Rectal smooth muscle tissue (tissue), 1 donor: ENCODE results near the gene CHN2.

ENCODE experiments used
- H3K27ac ChIP-seq: one replicate; pipeline ENCODE4 v1.7.0; 2013; ENCODE audit warnings: low read depth, low read length, inconsistent platforms
- H3K27me3 ChIP-seq: one replicate; pipeline ENCODE4 v1.7.0; 2013; ENCODE audit warnings: low read length; ENCODE audit not compliant: control insufficient read depth, insufficient read depth
- H3K36me3 ChIP-seq: one replicate; pipeline ENCODE4 v1.7.0; 2013; ENCODE audit warnings: low read length; ENCODE audit not compliant: control insufficient read depth, insufficient read depth
- H3K4me1 ChIP-seq: one replicate; pipeline ENCODE4 v1.7.0; 2013; ENCODE audit warnings: low read length; ENCODE audit not compliant: control insufficient read depth, insufficient read depth
- H3K4me3 ChIP-seq: one replicate; pipeline ENCODE4 v1.7.0; 2013; ENCODE audit warnings: low read length
- H3K9ac ChIP-seq: one replicate; pipeline ENCODE4 v1.7.0; 2013; ENCODE audit warnings: low read length

CHN2 gene

GRCh38 chr7:29467193-29467926 is 272.8 kb downstream of the CHN2 start:
- Histone ChIP-seq H3K9ac (no peak overlapping the region), H3K4me1 (no peaks in the 10 kb centered on the region), H3K27ac (no peak overlapping the region), H3K27me3 (no peaks in the 10 kb centered on the region), H3K36me3 (no peaks in the 10 kb centered on the region), H3K4me3 (no peak overlapping the region)

- Histone ChIP-seq H3K9ac (no peak overlapping the region), H3K36me3 (no peaks in the 10 kb centered on the region), H3K4me1 (no peaks in the 10 kb centered on the region), H3K4me3 (no peak overlapping the region), H3K27ac (no peak overlapping the region), H3K27me3 (no peaks in the 10 kb centered on the region)
These were observed 273.6 kb downstream of the CHN2 start for GRCh38 chr7:29468196-29468595.

GRCh38 chr7:29469281-29469680 is 274.7 kb downstream of the CHN2 start:
- Histone ChIP-seq H3K36me3 (no peaks in the 10 kb centered on the region), H3K4me1 (no peaks in the 10 kb centered on the region), H3K27me3 (no peaks in the 10 kb centered on the region), H3K4me3 (no peak overlapping the region), H3K27ac (no peak overlapping the region), H3K9ac (no peak overlapping the region)

- Histone ChIP-seq H3K4me3 (no peak overlapping the region), H3K27me3 (no peaks in the 10 kb centered on the region), H3K9ac (no peak overlapping the region), H3K36me3 (no peaks in the 10 kb centered on the region), H3K27ac (no peak overlapping the region), H3K4me1 (no peaks in the 10 kb centered on the region)
These were observed 275.5 kb downstream of the CHN2 start for GRCh38 chr7:29469976-29470557.

- Histone ChIP-seq H3K36me3 (no peaks in the 10 kb centered on the region), H3K27ac (no peak overlapping the region), H3K9ac (no peak overlapping the region), H3K4me1 (no peaks in the 10 kb centered on the region), H3K27me3 (no peaks in the 10 kb centered on the region), H3K4me3 (no peak overlapping the region)
These were observed 277.0 kb downstream of the CHN2 start for GRCh38 chr7:29471444-29472138.

GRCh38 chr7:29476916-29477315 is 282.3 kb downstream of the CHN2 start:
- H3K36me3 ChIP-seq = no peaks in the 10 kb centered on the region
- peaks cover 11% of the 10 kb centered on the region for H3K4me1 ChIP-seq
- no peak overlapping the region for H3K27ac ChIP-seq

GRCh38 chr7:29478226-29478625 is 283.7 kb downstream of the CHN2 start:
- no peak overlapping the region for H3K27ac ChIP-seq

More at GRCh38 chr7:29476916-29477315, 282.3 kb downstream of the CHN2 start:
- no peak overlapping the region for H3K4me3 ChIP-seq
- no peaks in the 10 kb centered on the region for H3K27me3 ChIP-seq
- no peak overlapping the region for H3K9ac ChIP-seq

GRCh38 chr7:29478687-29479240 is 284.2 kb downstream of the CHN2 start:
- Histone ChIP-seq H3K27ac (peak overlapping the region; percentile 57), H3K4me3 (no peak overlapping the region), H3K27me3 (no peaks in the 10 kb centered on the region), H3K4me1 (peaks cover 16% of the 10 kb centered on the region), H3K9ac (no peak overlapping the region), H3K36me3 (no peaks in the 10 kb centered on the region)

More at GRCh38 chr7:29478226-29478625, 283.7 kb downstream of the CHN2 start:
- Histone ChIP-seq H3K36me3 (no peaks in the 10 kb centered on the region), H3K4me3 (no peak overlapping the region), H3K9ac (no peak overlapping the region), H3K27me3 (no peaks in the 10 kb centered on the region), H3K4me1 (peaks cover 11% of the 10 kb centered on the region)

- Histone ChIP-seq H3K36me3 (no peaks in the 10 kb centered on the region), H3K4me3 (peak overlapping the region; percentile 28), H3K9ac (no peak overlapping the region), H3K27me3 (no peaks in the 10 kb centered on the region), H3K27ac (peak overlapping the region; percentile 57), H3K4me1 (peaks cover 17% of the 10 kb centered on the region)
These were observed 285.0 kb downstream of the CHN2 start for GRCh38 chr7:29479301-29480200.

GRCh38 chr7:29480451-29480850 is 285.9 kb downstream of the CHN2 start:
- no peaks in the 10 kb centered on the region for H3K36me3 ChIP-seq
- peak overlapping the region; percentile 9 for H3K4me3 ChIP-seq
- no peak overlapping the region for H3K9ac ChIP-seq
- H3K27me3 ChIP-seq = no peaks in the 10 kb centered on the region
- H3K27ac ChIP-seq = peak overlapping the region; percentile 57
- peaks cover 21% of the 10 kb centered on the region for H3K4me1 ChIP-seq

GRCh38 chr7:29480934-29481651 is 286.5 kb downstream of the CHN2 start:
- Histone ChIP-seq H3K27ac (peak overlapping the region; percentile 57), H3K36me3 (no peaks in the 10 kb centered on the region), H3K4me1 (peaks cover 23% of the 10 kb centered on the region), H3K27me3 (no peaks in the 10 kb centered on the region), H3K4me3 (no peak overlapping the region), H3K9ac (no peak overlapping the region)
